ENCODE results near the gene CYTH2.

GRCh38 chr19:48445606-48446481 lies 23.3 kb upstream of the CYTH2 start, which contains the start of gene GRWD1:
- TF ChIP-seq POLR2AphosphoS5 (IDR thresholded peaks at IDR 0.05; ENCODE audit: low read depth, low read length) (peak; percentile 90), POLR2A (IDR thresholded peaks at IDR 0.05; ENCODE audit: low read depth, low read length) (peak; percentile 87), TAF1 (IDR thresholded peaks at IDR 0.05; ENCODE audit: low read depth, low read length) (peak; percentile 74), SPI1 (IDR thresholded peaks at IDR 0.05; ENCODE audit: low read depth, low read length) (peak; percentile 39; the same call in 1 of the 2 replicates), PAX5 (IDR thresholded peaks at IDR 0.05; ENCODE audit: insufficient read depth, low read length, severe bottlenecking) (no peak)
